AG09309 (cell line): ENCODE results near the gene WDR70.
"Not testable (repeated sequence)": the region's sequence is repeated elsewhere in the genome, so short reads cannot be mapped to it uniquely, and the experiment has no call there.

Experiments used
- DNase-seq: peaks from one replicate; pipeline ENCODE4 v3.0.0-alpha.2; 2010; ENCODE audit warnings: low read depth
- H3K4me3 ChIP-seq: 2 replicates; pipeline ENCODE4 v1.5.1; 2011; ENCODE audit warnings: mild to moderate bottlenecking, low read depth, low read length, moderate library complexity; ENCODE audit not compliant: control insufficient read depth
- CTCF ChIP-seq: IDR thresholded peaks from 2 replicates; pipeline ENCODE4 v1.5.1; 2011; ENCODE audit warnings: mild to moderate bottlenecking, low read depth, low read length, inconsistent platforms; ENCODE audit not compliant: insufficient read depth, control insufficient read depth; ENCODE audit errors: missing control alignments

Gene WDR70

GRCh38 chr5:37571985-37572384 is 192.9 kb downstream of the WDR70 start:
- DNase-seq: no peak
- TF ChIP-seq CTCF: no peak
- H3K4me3 ChIP-seq: no peak overlapping the region

DNA sequence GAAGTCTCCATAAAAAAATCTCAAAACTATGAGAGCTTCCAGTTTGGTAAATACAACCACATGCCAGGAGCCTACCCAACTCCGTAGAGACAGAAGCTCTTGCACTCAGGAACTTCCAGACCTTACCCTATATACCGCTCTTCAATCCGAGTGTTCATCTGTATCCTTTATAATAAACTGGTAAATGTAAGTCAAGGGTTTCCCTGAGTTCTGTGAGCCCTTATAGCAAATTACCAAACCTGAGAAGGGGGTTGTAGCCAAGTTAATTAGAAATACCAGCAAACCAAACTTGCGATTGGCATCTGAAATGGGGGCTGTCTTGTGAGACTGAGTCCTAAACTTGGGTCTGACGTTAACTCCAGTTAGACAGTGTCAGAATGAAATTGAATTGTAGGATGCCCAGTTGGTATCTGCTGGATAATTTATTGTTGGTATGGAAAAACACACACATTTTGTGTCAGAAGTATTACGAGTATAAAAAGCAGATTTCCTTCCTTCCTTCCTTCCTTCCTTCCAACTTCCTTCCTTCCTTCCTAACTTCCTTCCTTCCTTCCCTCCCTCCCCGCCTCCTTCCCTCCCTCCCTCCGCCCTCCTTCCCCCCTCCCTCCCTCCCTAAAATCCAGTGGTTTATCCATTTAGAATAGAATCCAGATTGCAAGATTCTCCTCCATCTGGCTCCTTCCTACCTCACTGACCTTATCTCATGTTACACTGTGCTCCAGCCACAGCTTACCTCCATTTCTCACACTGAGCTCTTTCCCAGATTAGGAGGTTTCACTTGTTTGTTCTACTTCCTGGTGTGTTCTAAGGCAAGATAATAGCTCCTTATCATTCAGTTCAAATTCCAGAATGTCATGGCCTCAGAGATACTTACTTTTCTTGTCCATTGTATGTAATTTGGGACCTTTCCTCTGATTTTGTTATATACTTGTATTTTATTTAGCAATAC is 196.7 kb downstream of the WDR70 start:
- no peak for TF ChIP-seq CTCF
- no peak for DNase-seq
- no peak overlapping the region for H3K4me3 ChIP-seq

DNA sequence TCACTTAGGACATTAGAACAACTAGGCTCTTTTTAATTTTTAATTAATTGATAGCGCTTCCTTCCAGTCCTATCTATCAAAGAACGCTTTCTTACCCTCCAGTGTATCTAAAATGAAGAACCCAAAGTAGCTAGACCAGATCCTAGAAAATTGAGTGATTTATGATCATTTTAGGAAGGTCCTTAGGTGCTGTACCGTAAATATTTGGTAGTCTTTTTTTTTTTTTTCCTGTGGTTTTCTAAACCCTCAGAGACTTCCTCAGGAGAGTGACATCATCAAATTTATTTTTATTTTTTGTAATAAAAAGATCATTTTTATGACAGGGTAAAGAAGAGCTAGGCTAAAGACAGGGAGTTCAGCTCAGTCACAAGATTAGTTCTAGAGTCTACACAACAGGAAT is 197.4 kb downstream of the WDR70 start:
- TF ChIP-seq CTCF: no peak
- no peak for DNase-seq
- H3K4me3 ChIP-seq: no peak overlapping the region

DNA sequence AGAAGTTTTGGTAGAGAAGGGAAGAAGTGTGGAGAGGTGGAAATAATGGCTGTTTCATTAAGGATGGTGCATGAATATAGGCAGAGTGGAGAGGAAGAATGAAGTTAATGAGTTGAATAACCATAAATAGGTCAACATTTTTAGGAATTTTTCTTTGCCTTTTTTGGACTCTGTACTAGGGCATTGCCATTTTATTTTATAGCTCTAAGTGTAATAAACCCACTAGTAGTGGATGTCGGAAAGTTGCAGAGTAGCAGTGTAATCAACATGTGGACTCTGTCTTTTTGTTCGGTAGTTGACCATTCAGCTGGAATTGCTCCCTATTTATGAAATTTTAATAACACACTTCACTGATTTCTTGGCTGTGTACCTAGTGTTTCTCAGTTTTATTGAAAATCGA is 199.1 kb downstream of the WDR70 start:
- H3K4me3 ChIP-seq: no peak overlapping the region
- no peak for DNase-seq
- TF ChIP-seq CTCF: no peak

DNA sequence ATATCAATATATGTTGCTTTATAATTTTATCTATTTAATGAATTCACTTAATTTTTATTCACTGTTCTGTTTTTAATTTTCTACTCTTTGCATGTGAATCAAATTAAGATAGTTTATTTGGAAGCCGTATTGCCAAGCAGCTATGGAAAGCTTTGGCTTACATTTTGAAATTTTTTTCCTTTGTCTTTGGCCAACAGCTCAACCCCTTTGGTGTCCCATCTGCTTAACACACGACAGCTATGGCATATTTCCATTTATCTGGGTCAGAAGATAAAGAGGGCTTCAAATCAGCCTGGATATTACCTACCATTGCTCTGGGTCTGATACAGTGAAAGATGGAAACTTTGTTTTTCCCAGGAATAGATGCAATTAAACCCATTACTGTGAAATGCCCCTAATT is 201.0 kb downstream of the WDR70 start:
- TF ChIP-seq CTCF: no peak
- no peak overlapping the region for H3K4me3 ChIP-seq
- no peak for DNase-seq

- no peak for TF ChIP-seq CTCF
- H3K4me3 ChIP-seq: no peak overlapping the region
- DNase-seq: no peak
These were observed 203.1 kb downstream of the WDR70 start for GRCh38 chr5:37582202-37582601.

DNA sequence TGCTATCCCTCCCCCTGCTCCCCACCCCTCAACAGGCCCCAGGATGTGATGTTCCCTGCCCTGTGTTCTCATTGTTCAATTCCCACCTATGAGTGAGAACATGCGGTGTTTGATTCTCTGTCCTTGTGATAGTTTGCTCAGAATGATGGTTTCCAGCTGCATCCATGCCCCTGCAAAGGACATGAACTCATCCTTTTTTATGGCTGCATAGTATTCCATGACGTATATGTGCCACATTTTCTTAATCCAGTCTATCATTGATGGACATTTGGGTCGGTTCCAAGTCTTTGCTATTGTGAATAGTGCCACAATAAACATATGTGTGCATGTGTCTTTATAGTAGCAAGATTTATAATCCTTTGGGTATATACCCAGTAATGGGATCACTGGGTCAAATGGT is 214.2 kb downstream of the WDR70 start:
- not testable (repeated sequence) for H3K4me3 ChIP-seq, DNase-seq

GRCh38 chr5:37594864-37595263 is 215.7 kb downstream of the WDR70 start:
- DNase-seq, H3K4me3 ChIP-seq: not testable (repeated sequence)
